ENCODE measurements around the gene RNF217.
A peak's percentile ranks its signal among the peaks of the same experiment; 100 is the strongest.

The RNF217 gene

DNA sequence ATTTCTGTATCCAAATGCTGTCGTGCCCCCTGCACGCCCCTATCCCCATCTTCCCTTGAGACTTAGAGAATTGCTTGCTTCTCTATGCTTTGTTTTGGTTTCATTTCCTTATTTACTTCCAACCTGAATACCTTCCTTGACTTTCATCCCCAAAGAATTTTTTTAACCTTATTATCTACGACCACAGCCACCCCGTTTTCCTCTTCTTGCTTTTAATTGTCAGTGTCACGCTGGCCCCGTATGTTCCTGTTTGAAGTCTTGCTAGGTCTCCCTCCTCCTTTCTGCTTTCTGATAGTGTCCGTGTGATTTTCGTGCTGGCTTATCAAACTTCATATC, 40.1 kb downstream of the RNF217 start:
- no peak for TF ChIP-seq CTCF (IDR thresholded peaks at IDR 0.05; ENCODE audit: low read length, missing control alignments)
- no peak for DNase-seq (ENCODE audit: low read depth)
- H3K4me3 ChIP-seq (replicated peaks; ENCODE audit: low read depth, low read length): peak overlapping the region; percentile 51

- no peak for TF ChIP-seq CTCF (IDR thresholded peaks at IDR 0.05; ENCODE audit: low read length, missing control alignments)
- H3K4me3 ChIP-seq (replicated peaks; ENCODE audit: low read depth, low read length): no peak overlapping the region
- no peak for DNase-seq (ENCODE audit: low read depth)
These were observed 40.8 kb downstream of the RNF217 start for GRCh38 chr6:125003070-125003469.

DNA sequence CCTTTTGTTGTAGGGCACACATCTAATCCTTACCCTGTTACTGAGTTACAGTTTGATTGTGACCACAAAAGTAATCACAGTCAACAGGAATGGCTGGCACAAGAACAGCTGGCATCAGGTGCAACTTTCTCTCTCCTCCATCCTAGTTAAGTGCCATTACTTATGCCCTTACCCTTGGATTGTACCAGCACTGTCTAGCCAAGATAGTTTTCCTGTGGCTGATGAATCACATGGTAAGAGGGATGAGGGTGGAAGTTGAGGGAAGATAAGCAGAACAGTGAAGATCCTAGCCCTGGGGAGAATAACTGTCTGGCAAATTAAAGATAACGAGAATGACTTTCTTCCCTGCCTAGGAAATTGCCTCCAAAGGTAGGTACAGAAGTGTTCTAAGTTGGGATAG, 42.0 kb downstream of the RNF217 start:
- no peak overlapping the region for H3K4me3 ChIP-seq (replicated peaks; ENCODE audit: low read depth, low read length)
- no peak for DNase-seq (ENCODE audit: low read depth)
- no peak for TF ChIP-seq CTCF (IDR thresholded peaks at IDR 0.05; ENCODE audit: low read length, missing control alignments)

DNA sequence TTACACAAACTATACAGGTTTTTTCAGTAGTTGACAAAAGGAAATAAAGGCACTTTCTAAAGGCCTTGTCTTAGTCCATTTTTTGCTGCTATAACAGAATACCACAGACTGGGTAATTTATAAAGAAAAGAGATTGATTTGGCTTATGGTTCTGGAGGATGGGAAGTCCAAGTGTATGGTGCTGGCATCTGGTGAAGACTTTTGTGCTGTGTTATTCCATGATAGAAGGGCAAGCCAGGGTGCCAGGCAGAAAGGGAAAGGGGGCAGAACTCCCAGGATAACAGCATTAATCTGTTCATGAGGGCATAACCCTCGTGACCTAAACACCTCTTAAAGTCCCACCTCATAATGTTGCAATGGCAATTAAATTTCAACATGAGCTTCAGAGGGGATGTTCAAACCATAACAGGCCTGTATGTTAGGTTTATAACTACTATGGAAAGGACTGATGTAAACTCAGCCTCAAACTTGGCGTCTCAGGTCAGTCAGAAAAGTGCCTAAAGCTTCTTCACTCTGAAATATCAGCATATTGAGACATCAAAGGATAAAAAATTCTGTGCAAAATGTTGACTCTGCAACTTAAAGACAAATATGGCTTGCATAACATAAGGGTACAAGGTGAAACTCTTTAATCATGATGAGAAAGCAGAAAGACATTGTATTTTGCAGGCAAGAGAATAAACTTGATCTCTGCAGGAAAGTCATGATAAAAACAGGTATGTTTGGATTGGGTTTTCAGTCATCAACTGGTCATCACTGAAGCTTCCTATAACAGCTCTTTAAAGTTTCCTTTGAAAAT, 42.8 kb downstream of the RNF217 start:
- no peak overlapping the region for H3K4me3 ChIP-seq (replicated peaks; ENCODE audit: low read depth, low read length)
- TF ChIP-seq CTCF (IDR thresholded peaks at IDR 0.05; ENCODE audit: low read length, missing control alignments): no peak
- DNase-seq (ENCODE audit: low read depth): no peak

- no peak for DNase-seq (ENCODE audit: low read depth)
- TF ChIP-seq CTCF (IDR thresholded peaks at IDR 0.05; ENCODE audit: low read length, missing control alignments): no peak
- H3K4me3 ChIP-seq (replicated peaks; ENCODE audit: low read depth, low read length): no peak overlapping the region
These were observed 46.0 kb downstream of the RNF217 start for GRCh38 chr6:125008261-125008703.

GRCh38 chr6:125008957-125009356, 46.7 kb downstream of the RNF217 start:
- H3K4me3 ChIP-seq (replicated peaks; ENCODE audit: low read depth, low read length): no peak overlapping the region
- TF ChIP-seq CTCF (IDR thresholded peaks at IDR 0.05; ENCODE audit: low read length, missing control alignments): no peak
- no peak for DNase-seq (ENCODE audit: low read depth)

DNA sequence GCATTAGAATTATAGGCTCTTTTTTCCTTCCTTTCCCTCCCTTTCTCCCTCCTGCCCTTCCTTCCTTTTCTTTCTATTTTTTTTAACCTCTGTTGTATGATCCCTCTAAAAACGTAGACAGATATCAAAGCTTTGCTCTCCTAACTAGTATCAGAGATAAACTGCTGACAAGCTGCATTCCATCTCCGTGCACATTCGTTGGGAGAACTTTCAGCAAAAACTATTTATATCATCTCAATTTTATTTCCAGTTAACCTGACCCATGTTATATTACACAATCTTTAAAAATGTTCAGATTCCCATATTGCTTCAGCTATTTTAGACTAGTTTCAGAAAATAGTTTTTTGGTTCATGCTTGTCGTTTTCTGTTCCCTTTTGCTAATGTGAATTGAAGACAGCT, 47.3 kb downstream of the RNF217 start:
- H3K4me3 ChIP-seq (replicated peaks; ENCODE audit: low read depth, low read length): no peak overlapping the region
- no peak for TF ChIP-seq CTCF (IDR thresholded peaks at IDR 0.05; ENCODE audit: low read length, missing control alignments)
- peak; percentile 55 for DNase-seq (ENCODE audit: low read depth)

Measured in fibroblast of pulmonary artery (primary cell).